CD8-positive, alpha-beta memory T cell (primary cell): ENCODE results near the gene CIDEC. TPM values are rescaled to one million over a fixed set of nuclear protein-coding genes. Genes with fewer than 3 reads are reported as not detected.

Experiments
- CTCF ChIA-PET: fragments of 350-600 bp; sonication (Branson Sonifier 250); formaldehyde crosslinking; loops from one replicate; lab custom pipeline; 2021; ENCODE audit warnings: antibody characterized with exemption; lab: Charles Lee
- POLR2A ChIA-PET: fragments of 350-600 bp; sonication (Branson Sonifier 250); formaldehyde crosslinking; loops from one replicate; lab custom pipeline; 2021; ENCODE audit warnings: antibody characterized with exemption; lab: Charles Lee
- DNase-seq, 5 donors: peaks; one replicate each; pipeline versions ENCODE4 v3.0.0 to v3.0.0-alpha.2; 2020 to 2022; ENCODE audit warnings: mixed read lengths in 1 of 5
- H3K27ac ChIP-seq: one replicate; pipeline ENCODE4 v1.7.0; 2013; ENCODE audit warnings: low read depth, mild to moderate bottlenecking, low read length, moderate library complexity
- H3K27me3 ChIP-seq: 2 replicates; pipeline ENCODE4 v1.7.0; 2013; ENCODE audit warnings: low read length, mild to moderate bottlenecking; ENCODE audit not compliant: insufficient read depth, poor library complexity, severe bottlenecking
- H3K36me3 ChIP-seq: 2 replicates; pipeline ENCODE4 v1.7.0; 2013; ENCODE audit warnings: mild to moderate bottlenecking, low read length, moderate library complexity; ENCODE audit not compliant: insufficient read depth
- H3K4me1 ChIP-seq: 2 replicates; pipeline ENCODE4 v1.7.0; 2013; ENCODE audit warnings: mild to moderate bottlenecking, low read length, moderate library complexity; ENCODE audit not compliant: insufficient read depth
- H3K4me3 ChIP-seq: 2 replicates; pipeline ENCODE4 v1.7.0; 2013; ENCODE audit warnings: mild to moderate bottlenecking, low read length
- H3K9me3 ChIP-seq: 2 replicates; pipeline ENCODE4 v1.7.0; 2013; ENCODE audit warnings: mild to moderate bottlenecking, low read length
- H3K27ac Mint-ChIP-seq, 8 donors: one replicate each; pipeline ENCODE4 v1.8.0; 2020 to 2021; ENCODE audit warnings: mixed read lengths in 8 of 8, mild to moderate bottlenecking in 6 of 8, inconsistent platforms in 3 of 8, moderate library complexity in 3 of 8
- H3K27me3 Mint-ChIP-seq, 2 donors: one replicate each; pipeline ENCODE4 v1.8.0; 2020 to 2021; ENCODE audit warnings: mixed read lengths in 2 of 2, mild to moderate bottlenecking in 1 of 2, moderate library complexity in 1 of 2
- H3K36me3 Mint-ChIP-seq, 3 donors: one replicate each; pipeline ENCODE4 v1.8.0; 2020 to 2021; ENCODE audit warnings: mixed read lengths in 3 of 3, inconsistent platforms in 1 of 3, mild to moderate bottlenecking in 1 of 3
- H3K4me1 Mint-ChIP-seq, 3 donors: one replicate each; pipeline ENCODE4 v1.8.0; 2020 to 2021; ENCODE audit warnings: mixed read lengths in 3 of 3, inconsistent platforms in 1 of 3, mild to moderate bottlenecking in 1 of 3
- H3K4me3 Mint-ChIP-seq, 7 donors: one replicate each; pipeline ENCODE4 v1.8.0; 2020 to 2021; ENCODE audit warnings: mixed read lengths in 7 of 7, mild to moderate bottlenecking in 6 of 7, moderate library complexity in 4 of 7, inconsistent platforms in 2 of 7
- H3K9me3 Mint-ChIP-seq, 5 donors: one replicate each; pipeline ENCODE4 v1.8.0; 2020 to 2022; ENCODE audit warnings: mixed read lengths in 5 of 5, mild to moderate bottlenecking in 3 of 5, moderate library complexity in 2 of 5, inconsistent platforms in 1 of 5
- polyA plus RNA-seq: library from polyadenylated mRNA; unstranded; fragments of 300-500 nt; fragmentation: Illumina TruSeq; gene quantifications from one replicate; pipeline ENCODE4 v1.2.3, GENCODE V29; 2021
- total RNA-seq, 2 experiments: library from RNA; stranded (reverse); gene quantifications; one replicate each; pipeline ENCODE4 v1.2.3, GENCODE V29; 2021

Gene CIDEC
- total and polyA plus RNA-seq, 3 experiments from 2014 or later, result not detected

DNA sequence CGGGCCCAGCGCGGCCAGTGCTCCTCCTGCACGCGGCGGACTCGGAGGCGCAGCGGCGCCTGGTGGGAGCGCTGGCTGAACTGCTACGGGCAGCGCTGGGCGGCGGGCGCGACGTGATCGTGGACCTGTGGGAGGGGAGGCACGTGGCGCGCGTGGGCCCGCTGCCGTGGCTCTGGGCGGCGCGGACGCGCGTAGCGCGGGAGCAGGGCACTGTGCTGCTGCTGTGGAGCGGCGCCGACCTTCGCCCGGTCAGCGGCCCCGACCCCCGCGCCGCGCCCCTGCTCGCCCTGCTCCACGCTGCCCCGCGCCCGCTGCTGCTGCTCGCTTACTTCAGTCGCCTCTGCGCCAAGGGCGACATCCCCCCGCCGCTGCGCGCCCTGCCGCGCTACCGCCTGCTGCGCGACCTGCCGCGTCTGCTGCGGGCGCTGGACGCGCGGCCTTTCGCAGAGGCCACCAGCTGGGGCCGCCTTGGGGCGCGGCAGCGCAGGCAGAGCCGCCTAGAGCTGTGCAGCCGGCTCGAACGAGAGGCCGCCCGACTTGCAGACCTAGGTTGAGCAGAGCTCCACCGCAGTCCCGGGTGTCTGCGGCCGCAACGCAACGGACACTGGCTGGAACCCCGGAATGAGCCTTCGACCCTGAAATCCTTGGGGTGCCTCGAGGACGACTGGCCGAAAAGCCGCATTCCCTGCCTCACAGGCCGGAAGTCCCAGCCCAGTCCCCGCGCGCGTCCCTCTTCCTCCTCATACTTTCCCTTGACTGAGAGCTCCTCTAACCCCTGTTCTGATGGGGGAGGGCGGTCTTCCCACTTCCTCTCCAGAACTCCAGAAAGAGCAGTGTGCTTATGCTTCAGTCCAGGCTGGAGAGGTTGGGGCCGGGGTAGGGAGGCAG lies 35.4 kb upstream of the CIDEC start:
- ChIA-PET CTCF (interaction anchor here (1.5 to 1.8 kb wide), 2 partner anchors 18 to 107 kb away, joined by 3 to 7 read pairs; partner anchors contain the start of gene CRELD1), POLR2A (interaction anchor here (2.9 kb wide), 1 partner anchor 17 kb away, joined by 14 read pairs; the partner anchor contains the start of gene CRELD1)
- peaks cover 0 to 2% (median 0%) of the 10 kb centered on the region in 3 donors for H3K36me3 Mint-ChIP-seq
- H3K9me3 Mint-ChIP-seq, result no peaks in the 10 kb centered on the region
- peak overlapping the region; percentile 74 to 93 (median 77) for H3K4me3 Mint-ChIP-seq
- no peak overlapping the region for H3K27ac ChIP-seq
- H3K27me3 Mint-ChIP-seq, result peaks cover 7 to 16% of the 10 kb centered on the region in 2 donors
- peak overlapping the region; percentile 49 for H3K4me3 ChIP-seq
- peaks cover 7 to 21% (median 15%) of the 10 kb centered on the region in 3 donors for H3K4me1 Mint-ChIP-seq
- H3K9me3 ChIP-seq, result no peaks in the 10 kb centered on the region
- peak overlapping the region in 2 of 8 donors; percentile 17 to 88 for H3K27ac Mint-ChIP-seq
- peaks cover 9% of the 10 kb centered on the region for H3K4me1 ChIP-seq
- H3K36me3 ChIP-seq, result no peaks in the 10 kb centered on the region
- no peaks in the 10 kb centered on the region for H3K27me3 ChIP-seq
- peak in 2 of 5 donors; percentile 12 to 52 for DNase-seq

DNA sequence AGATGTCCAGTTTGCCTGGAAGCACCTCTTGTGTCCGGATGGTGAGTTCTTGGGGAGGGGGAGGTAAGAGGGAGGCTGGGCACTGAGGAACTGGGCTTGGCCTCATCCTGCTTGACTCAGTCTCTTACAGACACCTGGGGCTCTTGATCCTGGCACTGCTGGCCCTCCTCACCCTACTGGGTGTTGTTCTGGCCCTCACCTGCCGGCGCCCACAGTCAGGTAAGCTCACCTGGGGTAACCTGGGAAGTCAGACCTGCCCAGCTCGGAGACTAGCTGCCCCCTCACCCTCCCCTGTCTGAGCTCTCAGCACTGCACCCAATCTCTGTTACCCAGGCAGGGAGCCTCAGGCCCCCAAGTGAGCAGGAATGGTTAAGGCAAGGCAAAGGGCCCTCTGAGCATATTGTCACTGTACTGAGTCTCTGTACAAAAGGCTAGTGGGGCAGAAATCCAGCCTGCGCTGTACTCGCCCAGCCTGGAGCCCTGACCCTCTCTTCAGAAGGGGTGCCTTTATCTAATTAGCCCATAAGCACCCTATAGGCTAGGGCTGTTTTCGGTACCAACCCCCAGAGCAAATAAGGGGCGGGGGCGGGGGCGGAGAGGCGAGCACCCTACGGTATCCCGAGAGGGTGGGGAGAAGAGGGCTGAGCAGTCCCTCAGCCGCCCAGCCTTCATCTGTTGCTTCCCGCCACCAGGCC lies 34.7 kb upstream of the CIDEC start:
- Histone ChIP-seq H3K4me1 (peaks cover 9% of the 10 kb centered on the region), H3K27ac (no peak overlapping the region), H3K9me3 (no peaks in the 10 kb centered on the region), H3K27me3 (no peaks in the 10 kb centered on the region), H3K4me3 (peak overlapping the region; percentile 49), H3K36me3 (no peaks in the 10 kb centered on the region)
- Mint-ChIP-seq H3K4me3 (peak overlapping the region in 6 of 7 donors; percentile 50 to 83 (median 62)), H3K27me3 (peaks cover 7 to 16% of the 10 kb centered on the region in 2 donors), H3K36me3 (peaks cover 0 to 2% (median 2%) of the 10 kb centered on the region in 3 donors), H3K27ac (no peak overlapping the region), H3K4me1 (peaks cover 7 to 21% (median 15%) of the 10 kb centered on the region in 3 donors), H3K9me3 (no peaks in the 10 kb centered on the region)
- CTCF ChIA-PET, result interaction anchor here (1.5 to 2.7 kb wide), 2 partner anchors 18 to 106 kb away, joined by 3 to 11 read pairs; partner anchors contain the start of gene CRELD1
- DNase-seq, result no peak
- POLR2A ChIA-PET, result interaction anchor here (2.1 to 2.9 kb wide), 2 partner anchors 18 to 24 kb away, joined by 4 to 14 read pairs; partner anchors contain the start of genes CRELD1 and JAGN1

DNA sequence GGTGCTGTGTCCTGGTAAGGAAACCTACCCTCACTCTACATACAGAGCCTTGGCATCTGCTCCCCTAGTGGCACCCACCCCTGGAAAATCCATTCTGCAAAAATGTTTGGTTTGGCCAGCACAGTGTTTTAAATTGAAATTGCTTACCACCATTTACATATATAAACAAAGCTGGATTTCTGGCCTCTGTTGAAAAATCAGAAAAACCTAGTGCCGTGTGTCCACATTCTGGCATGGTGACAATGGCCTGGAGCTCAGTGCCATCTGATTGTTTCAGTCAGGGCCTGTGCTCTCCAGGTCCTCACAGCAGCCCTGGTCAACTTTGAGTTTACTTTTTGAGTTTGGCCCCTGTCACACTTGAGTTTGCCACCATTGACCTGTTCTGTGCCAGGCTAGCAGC lies 34.0 kb upstream of the CIDEC start:
- Mint-ChIP-seq H3K27me3 (peaks cover 7 to 16% of the 10 kb centered on the region in 2 donors), H3K4me1 (peaks cover 7 to 21% (median 15%) of the 10 kb centered on the region in 3 donors), H3K9me3 (no peaks in the 10 kb centered on the region), H3K36me3 (peaks cover 0 to 2% (median 2%) of the 10 kb centered on the region in 3 donors), H3K27ac (peak overlapping the region in 1 of 8 donors; percentile 76), H3K4me3 (peak overlapping the region in 4 of 7 donors; percentile 8 to 58 (median 18))
- Histone ChIP-seq H3K4me1 (peaks cover 9% of the 10 kb centered on the region), H3K27me3 (no peaks in the 10 kb centered on the region), H3K4me3 (no peak overlapping the region), H3K9me3 (no peaks in the 10 kb centered on the region), H3K36me3 (no peaks in the 10 kb centered on the region), H3K27ac (no peak overlapping the region)
- CTCF ChIA-PET, result interaction anchor here (1.5 to 2.7 kb wide), 2 partner anchors 18 to 106 kb away, joined by 3 to 11 read pairs; partner anchors contain the start of gene CRELD1
- POLR2A ChIA-PET, result interaction anchor here (2.1 to 2.9 kb wide), 2 partner anchors 18 to 23 kb away, joined by 4 to 14 read pairs; partner anchors contain the start of genes CRELD1 and JAGN1
- DNase-seq, result no peak

DNA sequence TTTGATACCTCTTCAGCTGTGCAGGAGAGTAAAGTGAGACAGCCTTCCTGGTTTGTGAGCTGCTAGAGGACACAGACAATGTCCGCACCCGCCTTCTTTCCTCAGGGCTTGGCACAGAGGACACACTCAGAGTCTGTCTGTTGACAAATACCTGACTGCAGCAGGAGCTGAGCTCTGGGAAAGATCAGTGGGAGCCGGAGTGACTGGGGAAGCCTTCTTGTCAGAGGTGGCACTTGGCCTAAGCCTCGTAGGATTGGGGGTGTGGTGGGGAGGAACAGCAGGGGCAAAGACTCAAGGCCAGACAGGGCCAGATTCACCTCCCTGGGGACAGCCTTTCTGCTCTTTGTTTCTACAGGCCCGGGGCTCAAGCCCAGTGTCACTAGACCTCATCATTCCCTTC lies 33.5 kb upstream of the CIDEC start:
- peaks cover 7 to 21% (median 15%) of the 10 kb centered on the region in 3 donors for H3K4me1 Mint-ChIP-seq
- CTCF ChIA-PET, result interaction anchor here (2.7 kb wide), 1 partner anchor 19 kb away, joined by 11 read pairs; the partner anchor contains the start of gene CRELD1
- H3K9me3 ChIP-seq, result no peaks in the 10 kb centered on the region
- POLR2A ChIA-PET, result interaction anchor here (0.6 to 2.9 kb wide), 3 partner anchors 19 to 34 kb away, joined by 3 to 14 read pairs (median 4); partner anchors contain the start of genes CRELD1 and JAGN1
- no peak for DNase-seq
- no peaks in the 10 kb centered on the region for H3K9me3 Mint-ChIP-seq
- H3K4me1 ChIP-seq, result peaks cover 9% of the 10 kb centered on the region
- peak overlapping the region in 3 of 7 donors; percentile 14 to 58 (median 23) for H3K4me3 Mint-ChIP-seq
- no peaks in the 10 kb centered on the region for H3K36me3 ChIP-seq
- H3K27ac Mint-ChIP-seq, result no peak overlapping the region
- peaks cover 0 to 2% (median 2%) of the 10 kb centered on the region in 3 donors for H3K36me3 Mint-ChIP-seq
- peaks cover 7 to 16% of the 10 kb centered on the region in 2 donors for H3K27me3 Mint-ChIP-seq
- H3K27me3 ChIP-seq, result no peaks in the 10 kb centered on the region
- no peak overlapping the region for H3K27ac ChIP-seq
- H3K4me3 ChIP-seq, result no peak overlapping the region

DNA sequence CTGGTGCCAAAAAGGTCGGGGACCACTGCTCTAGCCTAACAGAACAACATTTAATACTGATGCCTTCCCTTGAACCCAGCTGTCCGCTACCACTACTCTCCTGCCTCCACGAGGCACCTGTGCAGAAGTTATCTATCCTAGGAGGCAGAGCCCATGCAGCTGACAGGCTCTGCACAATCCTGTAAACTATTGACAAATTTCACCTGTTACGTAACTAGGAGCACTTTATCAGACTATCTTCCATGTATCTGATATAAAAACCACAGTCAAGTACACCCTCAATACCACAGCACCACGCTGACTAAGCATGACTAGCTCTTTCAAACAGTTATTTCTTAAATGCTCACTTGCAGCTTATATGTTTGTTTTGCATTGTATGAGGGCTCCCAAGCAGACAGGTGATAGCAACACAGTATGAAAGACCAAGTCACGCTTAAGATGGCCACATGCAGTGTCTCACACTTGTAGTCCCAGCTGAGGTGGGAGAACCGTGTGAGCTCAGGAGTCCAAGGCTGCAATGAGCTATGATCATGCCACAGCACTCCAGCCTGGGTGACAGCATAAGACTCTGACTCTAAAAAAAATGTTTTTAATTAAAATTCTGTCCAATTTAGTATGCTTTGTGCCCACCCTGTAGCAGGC lies 32.4 kb upstream of the CIDEC start:
- Histone ChIP-seq H3K27ac (no peak overlapping the region), H3K9me3 (no peaks in the 10 kb centered on the region), H3K4me3 (no peak overlapping the region), H3K27me3 (no peaks in the 10 kb centered on the region), H3K4me1 (peaks cover 9% of the 10 kb centered on the region), H3K36me3 (no peaks in the 10 kb centered on the region)
- Mint-ChIP-seq H3K9me3 (no peaks in the 10 kb centered on the region), H3K4me1 (peaks cover 7 to 21% (median 15%) of the 10 kb centered on the region in 3 donors), H3K27me3 (peaks cover 7 to 16% of the 10 kb centered on the region in 2 donors), H3K36me3 (peaks cover 0 to 2% (median 2%) of the 10 kb centered on the region in 3 donors), H3K27ac (peak overlapping the region in 3 of 8 donors; percentile 7 to 28 (median 19)), H3K4me3 (peak overlapping the region in 1 of 7 donors; percentile 7)
- DNase-seq, result no peak
- CTCF ChIA-PET, result interaction anchor here (0.6 to 2.7 kb wide), 4 partner anchors 10 to 74 kb away, joined by 3 to 11 read pairs (median 6); partner anchors contain the start of genes CRELD1, EMC3 and JAGN1
- POLR2A ChIA-PET, result interaction anchor here (2.1 kb wide), 1 partner anchor 22 kb away, joined by 4 read pairs; the partner anchor contains the start of gene JAGN1

DNA sequence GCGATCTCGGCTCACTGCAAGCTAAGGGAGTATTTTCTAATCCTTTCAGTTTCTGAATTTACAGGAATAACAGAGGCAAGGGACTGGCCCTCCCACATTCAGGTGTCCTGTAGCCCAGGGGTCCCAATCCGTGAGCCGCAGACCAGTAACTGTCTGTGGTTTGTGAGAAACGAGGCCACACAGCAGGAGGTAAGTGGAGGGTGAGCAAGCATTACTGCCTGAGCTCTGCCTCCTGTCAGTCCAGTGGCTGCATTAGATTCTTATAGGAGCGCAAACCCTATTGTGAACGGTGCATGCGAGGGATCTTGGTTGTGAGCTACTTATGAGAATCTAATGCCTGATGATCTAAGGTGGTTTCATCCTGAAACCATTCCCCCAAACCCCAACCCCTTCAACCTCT lies 31.8 kb upstream of the CIDEC start:
- ChIA-PET POLR2A (no interaction called here), CTCF (interaction anchor here (1.4 to 1.7 kb wide), 3 partner anchors 22 to 75 kb away, joined by 3 to 10 read pairs (median 4); partner anchors contain the start of genes CRELD1, EMC3 and JAGN1)
- no peaks in the 10 kb centered on the region for H3K9me3 ChIP-seq
- H3K36me3 Mint-ChIP-seq, result peaks cover 0 to 2% (median 2%) of the 10 kb centered on the region in 3 donors
- no peak for DNase-seq
- H3K4me1 Mint-ChIP-seq, result peaks cover 7 to 20% (median 15%) of the 10 kb centered on the region in 3 donors
- no peaks in the 10 kb centered on the region for H3K36me3 ChIP-seq
- H3K27me3 ChIP-seq, result no peaks in the 10 kb centered on the region
- peak overlapping the region in 2 of 8 donors; percentile 19 to 28 for H3K27ac Mint-ChIP-seq
- no peak overlapping the region for H3K27ac ChIP-seq
- no peak overlapping the region for H3K4me3 ChIP-seq
- H3K9me3 Mint-ChIP-seq, result no peaks in the 10 kb centered on the region
- no peak overlapping the region for H3K4me3 Mint-ChIP-seq
- H3K27me3 Mint-ChIP-seq, result peaks cover 7 to 16% of the 10 kb centered on the region in 2 donors
- peaks cover 9% of the 10 kb centered on the region for H3K4me1 ChIP-seq
